Keratinocyte (primary cell): Measurements from ENCODE around the gene MRPL41. TPM values are rescaled to one million over a fixed set of nuclear protein-coding genes. Genes with fewer than 3 reads are reported as not detected.
"Not testable (repeated sequence)": the region's sequence is repeated elsewhere in the genome, so short reads cannot be mapped to it uniquely, and the experiment has no call there.

Experiments used
- DNase-seq: peaks from one replicate; pipeline ENCODE4 v3.0.0-alpha.2; 2011; ENCODE audit warnings: low read depth, missing footprints, low spot score
- FAIRE-seq: peaks from 2 replicates; lab custom pipeline; 2011; peaks lifted over from hg19 to GRCh38; lab: Jason Lieb, UNC
- H2AFZ ChIP-seq: 2 replicates; pipeline ENCODE4 v1.6.0; 2012; ENCODE audit warnings: low read length, control low read depth, inconsistent platforms; ENCODE audit not compliant: control insufficient read depth
- H3K27ac ChIP-seq: 2 replicates; pipeline ENCODE4 v1.5.1; 2011; ENCODE audit warnings: low read length; ENCODE audit not compliant: control insufficient read depth, insufficient read depth
- H3K27me3 ChIP-seq: 3 replicates; pipeline ENCODE4 v1.6.0; 2011; ENCODE audit warnings: low read length; ENCODE audit not compliant: control insufficient read depth, insufficient read depth; ENCODE audit errors: extremely low read depth
- H3K36me3 ChIP-seq, 2 experiments: 2 replicates in 1 of 2; 3 replicates in 1 of 2; pipeline ENCODE4 v1.5.1; 2011; ENCODE audit warnings: low read length in 2 of 2, mild to moderate bottlenecking in 1 of 2; ENCODE audit not compliant: control insufficient read depth in 2 of 2, insufficient read depth in 2 of 2; ENCODE audit errors: extremely low read depth in 1 of 2
- H3K4me1 ChIP-seq: 3 replicates; pipeline ENCODE4 v1.5.1; 2011; ENCODE audit warnings: low read length; ENCODE audit not compliant: control insufficient read depth, insufficient read depth; ENCODE audit errors: extremely low read depth
- H3K4me2 ChIP-seq: 3 replicates; pipeline ENCODE4 v1.6.0; 2011; ENCODE audit warnings: low read depth, low read length; ENCODE audit not compliant: control insufficient read depth, insufficient read depth; ENCODE audit errors: extremely low read depth
- H3K4me3 ChIP-seq, 3 experiments: fragments of 200-600 bp in 1 of 3; sonication (generic) in 1 of 3; 2 replicates in 2 of 3; 3 replicates in 1 of 3; pipeline ENCODE4 v1.5.1; 2011 to 2016; ENCODE audit warnings: low read length in 3 of 3, mild to moderate bottlenecking in 3 of 3, control low read depth in 2 of 3, inconsistent platforms in 1 of 3, low read depth in 1 of 3, mixed read lengths in 1 of 3, mixed run types in 1 of 3, moderate library complexity in 1 of 3; ENCODE audit not compliant: control insufficient read depth in 2 of 3, insufficient read depth in 2 of 3; ENCODE audit errors: extremely low read depth in 1 of 3
- H3K79me2 ChIP-seq: 2 replicates; pipeline ENCODE4 v1.6.0; 2012; ENCODE audit warnings: low read length; ENCODE audit not compliant: control insufficient read depth, insufficient read depth
- H3K9ac ChIP-seq: 3 replicates; pipeline ENCODE4 v1.6.0; 2011; ENCODE audit warnings: low read length; ENCODE audit not compliant: control insufficient read depth, insufficient read depth; ENCODE audit errors: extremely low read depth
- H3K9me1 ChIP-seq: 3 replicates; pipeline ENCODE4 v1.6.0; 2011; ENCODE audit warnings: low read length; ENCODE audit not compliant: control insufficient read depth, insufficient read depth; ENCODE audit errors: extremely low read depth
- H3K9me3 ChIP-seq: 2 replicates; pipeline ENCODE4 v1.5.1; 2012; ENCODE audit warnings: low read depth, low read length; ENCODE audit not compliant: control insufficient read depth
- H4K20me1 ChIP-seq: 3 replicates; pipeline ENCODE4 v1.6.0; 2011; ENCODE audit warnings: low read length; ENCODE audit not compliant: control insufficient read depth, insufficient read depth; ENCODE audit errors: extremely low read depth
- EZH2 ChIP-seq: IDR thresholded peaks from one replicate; pipeline ENCODE4 v1.6.1; 2012; ENCODE audit warnings: inconsistent platforms, mild to moderate bottlenecking, low read length, moderate library complexity
- dilution Hi-C: fragments of 300-500 bp; cut with MboI; formaldehyde crosslinking; loops from one replicate; pipeline ENCODE4 v1.7.0; 2020; ENCODE audit warnings: low sequenced_read_pairs; ENCODE audit not compliant: extremely low pct_ligation_motif_present
- polyA plus RNA-seq, 5 experiments: library from polyadenylated mRNA; depleted of rRNA in 3 of 5; stranded (reverse) in 3 of 5; stranded (forward) in 1 of 5; unstranded in 1 of 5; fragments of >200 nt; gene quantifications; 1 replicate in 1 of 5; 2 replicates in 3 of 5; 3 replicates in 1 of 5; pipeline versions ENCODE4 v1.2.1 to v1.2.3, GENCODE V29; 2011 to 2012; ENCODE audit warnings: missing spikeins in 2 of 5, low read depth in 1 of 5, low replicate concordance in 1 of 5
- TF ChIP-seq, protein P1 (sequence below), 3 experiments: IDR thresholded peaks in 1 of 3; conservative IDR thresholded peaks in 1 of 3; optimal IDR thresholded peaks in 1 of 3; 2 replicates in 2 of 3; 3 replicates in 1 of 3; pipeline versions ENCODE3 to v1.5.1; 2011; ENCODE audit warnings: low read length in 3 of 3, mild to moderate bottlenecking in 3 of 3, moderate library complexity in 2 of 3, control low read depth in 1 of 3, inconsistent platforms in 1 of 3; ENCODE audit not compliant: insufficient read depth in 2 of 3; ENCODE audit errors: extremely low read depth in 1 of 3

Gene MRPL41
- polyA plus RNA-seq, 1 donor (not counting 4 experiments of a cell fraction or from before 2014, with no cell fraction given) = 18.1 TPM

DNA sequence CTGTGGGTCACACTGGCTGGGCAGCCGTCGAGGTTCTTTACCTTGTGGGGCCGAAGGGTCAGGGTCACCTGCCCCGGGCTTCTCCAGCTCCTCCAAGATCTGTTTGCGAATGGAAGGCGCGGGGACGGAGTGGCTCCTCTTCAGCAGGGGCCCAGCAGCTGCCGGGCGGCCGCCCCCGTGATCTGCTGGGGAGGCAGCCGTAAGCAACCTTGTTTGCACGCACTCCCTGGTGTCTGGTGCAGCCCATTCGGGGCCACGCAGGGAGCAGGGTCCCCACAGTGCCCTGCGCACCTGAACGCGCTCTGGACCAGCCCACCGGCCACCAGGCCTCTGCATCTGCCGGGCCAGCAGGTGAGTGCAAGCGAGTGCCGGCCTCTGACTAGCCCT, 36.3 kb upstream of the MRPL41 start:
- no peak overlapping the region for H3K4me3 ChIP-seq
- H3K27ac ChIP-seq = no peak overlapping the region
- H2AFZ ChIP-seq = no peak overlapping the region
- no peaks in the 10 kb centered on the region for H3K9me3 ChIP-seq
- H4K20me1 ChIP-seq = no peaks in the 10 kb centered on the region
- TF ChIP-seq, protein P1, sequence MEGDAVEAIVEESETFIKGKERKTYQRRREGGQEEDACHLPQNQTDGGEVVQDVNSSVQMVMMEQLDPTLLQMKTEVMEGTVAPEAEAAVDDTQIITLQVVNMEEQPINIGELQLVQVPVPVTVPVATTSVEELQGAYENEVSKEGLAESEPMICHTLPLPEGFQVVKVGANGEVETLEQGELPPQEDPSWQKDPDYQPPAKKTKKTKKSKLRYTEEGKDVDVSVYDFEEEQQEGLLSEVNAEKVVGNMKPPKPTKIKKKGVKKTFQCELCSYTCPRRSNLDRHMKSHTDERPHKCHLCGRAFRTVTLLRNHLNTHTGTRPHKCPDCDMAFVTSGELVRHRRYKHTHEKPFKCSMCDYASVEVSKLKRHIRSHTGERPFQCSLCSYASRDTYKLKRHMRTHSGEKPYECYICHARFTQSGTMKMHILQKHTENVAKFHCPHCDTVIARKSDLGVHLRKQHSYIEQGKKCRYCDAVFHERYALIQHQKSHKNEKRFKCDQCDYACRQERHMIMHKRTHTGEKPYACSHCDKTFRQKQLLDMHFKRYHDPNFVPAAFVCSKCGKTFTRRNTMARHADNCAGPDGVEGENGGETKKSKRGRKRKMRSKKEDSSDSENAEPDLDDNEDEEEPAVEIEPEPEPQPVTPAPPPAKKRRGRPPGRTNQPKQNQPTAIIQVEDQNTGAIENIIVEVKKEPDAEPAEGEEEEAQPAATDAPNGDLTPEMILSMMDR (optimal IDR thresholded peaks at IDR 0.05 in 1 of 3, IDR thresholded peaks at IDR 0.05 in 1 of 3, conservative IDR thresholded peaks at IDR 0.05 in 1 of 3; ENCODE audit: extremely low read depth in 1 of 3, insufficient read depth in 2 of 3, low read length in 3 of 3) = no peak
- TF ChIP-seq EZH2 = no peak
- dilution Hi-C loops = no loop called here
- FAIRE-seq (no peak), DNase-seq (no peak)
- no peaks in the 10 kb centered on the region for H3K27me3 ChIP-seq
- H3K36me3 ChIP-seq = no peaks in the 10 kb centered on the region
- no peak overlapping the region for H3K4me2 ChIP-seq
- no peaks in the 10 kb centered on the region for H3K79me2 ChIP-seq
- no peaks in the 10 kb centered on the region for H3K4me1 ChIP-seq
- peaks cover 2% of the 10 kb centered on the region for H3K9me1 ChIP-seq
- H3K9ac ChIP-seq = no peak overlapping the region

DNA sequence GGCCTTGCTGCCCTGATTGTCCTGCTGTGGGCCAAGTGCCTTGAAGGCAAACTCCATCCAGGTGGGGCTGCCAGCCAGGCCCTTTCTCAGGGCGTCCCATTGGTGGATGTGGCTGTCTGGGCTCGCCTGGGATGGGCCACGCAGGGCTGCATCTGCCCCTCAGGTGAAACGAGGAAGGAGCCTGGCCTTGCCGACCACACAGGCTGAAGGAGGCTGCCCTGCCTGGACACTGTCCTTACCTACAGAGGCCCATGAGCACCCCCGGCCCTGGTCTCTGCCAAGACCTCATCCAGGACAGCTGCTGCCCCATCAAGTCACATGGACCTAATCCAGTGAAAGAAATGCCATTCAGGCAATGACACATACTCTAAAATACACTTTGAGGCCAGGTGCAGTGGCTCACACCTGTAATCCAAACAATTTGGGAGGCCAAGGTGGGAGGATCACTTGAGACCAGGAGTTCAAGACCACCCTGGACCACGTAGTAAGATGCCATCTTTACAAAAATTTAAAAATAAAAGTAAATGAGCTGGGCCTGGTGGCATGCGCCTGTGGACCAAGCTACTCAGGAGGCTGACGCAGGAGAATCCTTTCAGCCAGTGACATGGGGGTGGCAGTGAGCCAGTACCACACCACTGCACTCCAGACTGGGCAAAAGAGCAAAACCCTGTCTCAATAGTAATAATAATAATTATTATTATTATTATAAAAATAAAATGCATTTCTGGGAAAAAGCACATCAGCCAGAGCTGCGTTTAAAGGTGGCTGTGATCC, 35.3 kb upstream of the MRPL41 start:
- Histone ChIP-seq H3K36me3 (no peaks in the 10 kb centered on the region), H3K27me3 (no peaks in the 10 kb centered on the region), H3K9ac (no peak overlapping the region), H3K4me3 (no peak overlapping the region), H3K4me1 (no peaks in the 10 kb centered on the region), H4K20me1 (no peaks in the 10 kb centered on the region), H3K9me1 (peaks cover 2% of the 10 kb centered on the region), H3K4me2 (no peak overlapping the region), H3K79me2 (no peaks in the 10 kb centered on the region), H3K9me3 (no peaks in the 10 kb centered on the region), H2AFZ (no peak overlapping the region), H3K27ac (no peak overlapping the region)
- FAIRE-seq (no peak), DNase-seq (no peak)
- TF ChIP-seq, protein P1 (optimal IDR thresholded peaks at IDR 0.05 in 1 of 3, IDR thresholded peaks at IDR 0.05 in 1 of 3, conservative IDR thresholded peaks at IDR 0.05 in 1 of 3; ENCODE audit: extremely low read depth in 1 of 3, insufficient read depth in 2 of 3, low read length in 3 of 3) = no peak
- TF ChIP-seq EZH2 = no peak
- dilution Hi-C loops = no loop called here

DNA sequence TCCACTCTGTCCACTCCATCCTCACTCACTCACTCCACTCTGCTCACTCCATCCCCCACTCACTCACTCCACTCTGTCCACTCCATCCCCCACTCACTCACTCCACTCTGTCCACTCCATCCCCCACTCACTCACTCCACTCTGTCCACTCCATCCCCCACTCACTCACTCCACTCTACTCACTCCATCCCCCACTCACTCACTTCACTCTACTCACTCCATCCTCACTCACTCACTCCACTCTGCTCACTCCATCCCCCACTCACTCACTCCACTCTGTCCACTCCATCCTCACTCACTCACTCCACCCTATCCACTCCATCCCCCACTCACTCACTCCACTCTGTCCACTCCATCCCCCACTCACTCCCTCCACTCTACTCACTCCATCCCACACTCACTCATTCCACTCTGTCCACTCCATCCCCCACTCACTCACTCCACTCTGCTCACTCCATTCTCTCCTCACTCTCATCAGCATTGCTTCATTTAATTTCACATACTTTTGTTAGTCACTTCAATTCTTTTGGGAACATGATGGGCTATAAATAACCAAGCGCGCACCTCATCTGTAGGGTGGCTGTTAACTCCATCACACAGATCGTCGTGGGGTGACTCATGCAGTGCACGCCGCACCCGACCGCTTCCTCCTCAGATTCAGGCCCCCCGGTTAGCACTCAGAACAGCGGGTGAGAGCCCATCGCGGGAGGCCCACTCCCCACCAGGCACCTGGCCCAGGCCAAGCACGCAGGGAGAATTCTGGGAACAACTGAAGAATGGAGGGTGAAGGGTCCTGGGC, 32.8 kb upstream of the MRPL41 start:
- H3K9me3 ChIP-seq, DNase-seq, H3K27me3 ChIP-seq, H2AFZ ChIP-seq, H3K4me3 ChIP-seq, H3K9ac ChIP-seq, FAIRE-seq, H3K36me3 ChIP-seq, H4K20me1 ChIP-seq, H3K9me1 ChIP-seq, H3K4me1 ChIP-seq, dilution Hi-C loops, H3K4me2 ChIP-seq, H3K79me2 ChIP-seq, H3K27ac ChIP-seq: not testable (repeated sequence)
